HG02642 (cell line): Measurements from ENCODE around the gene ZNF770.

Source experiments
- ATAC-seq: cut with Tn5 transposase; IDR thresholded peaks from one replicate; pipeline ENCODE4 v1.9.1; 2021; ENCODE audit warnings: mild to moderate bottlenecking; ENCODE audit not compliant: unreplicated experiment, poor library complexity

The ZNF770 gene, protein sequence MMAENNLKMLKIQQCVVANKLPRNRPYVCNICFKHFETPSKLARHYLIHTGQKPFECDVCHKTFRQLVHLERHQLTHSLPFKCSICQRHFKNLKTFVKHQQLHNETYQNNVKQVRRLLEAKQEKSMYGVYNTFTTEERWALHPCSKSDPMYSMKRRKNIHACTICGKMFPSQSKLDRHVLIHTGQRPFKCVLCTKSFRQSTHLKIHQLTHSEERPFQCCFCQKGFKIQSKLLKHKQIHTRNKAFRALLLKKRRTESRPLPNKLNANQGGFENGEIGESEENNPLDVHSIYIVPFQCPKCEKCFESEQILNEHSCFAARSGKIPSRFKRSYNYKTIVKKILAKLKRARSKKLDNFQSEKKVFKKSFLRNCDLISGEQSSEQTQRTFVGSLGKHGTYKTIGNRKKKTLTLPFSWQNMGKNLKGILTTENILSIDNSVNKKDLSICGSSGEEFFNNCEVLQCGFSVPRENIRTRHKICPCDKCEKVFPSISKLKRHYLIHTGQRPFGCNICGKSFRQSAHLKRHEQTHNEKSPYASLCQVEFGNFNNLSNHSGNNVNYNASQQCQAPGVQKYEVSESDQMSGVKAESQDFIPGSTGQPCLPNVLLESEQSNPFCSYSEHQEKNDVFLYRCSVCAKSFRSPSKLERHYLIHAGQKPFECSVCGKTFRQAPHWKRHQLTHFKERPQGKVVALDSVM

GRCh38 chr15:34988027-34988902 is at the start of gene ZNF770:
Gene ZNF770 (minus strand): TSS chr15:34988287. CDS start chr15:34983434, 4,853 bp downstream.
- ATAC-seq: peak; percentile 86

GRCh38 chr15:35028235-35028984 is 40.3 kb upstream of the ZNF770 start:
- ATAC-seq: no peak

DNA sequence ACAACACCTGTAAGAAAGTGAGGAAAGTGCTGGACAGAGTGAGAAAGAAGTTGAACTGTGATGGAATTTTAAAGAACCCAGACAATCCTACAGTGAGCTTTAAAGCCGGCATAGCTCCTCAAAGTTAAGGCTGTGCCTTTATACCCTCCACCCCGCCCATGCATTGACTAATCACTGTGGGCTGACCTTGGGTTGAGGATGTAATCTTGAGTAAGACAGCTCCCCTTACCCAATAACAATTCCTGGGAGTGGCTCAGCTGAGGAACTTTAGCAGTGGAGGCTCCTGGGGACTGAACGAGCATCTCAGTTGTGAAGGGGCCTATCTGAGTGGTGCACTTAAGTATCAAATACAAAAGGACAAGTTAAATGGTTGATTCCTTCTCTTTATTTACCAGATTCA is 35.7 kb upstream of the ZNF770 start:
- no peak for ATAC-seq

- ATAC-seq: no peak
Measured at GRCh38 chr15:35020974-35021373, 32.9 kb upstream of the ZNF770 start.

DNA sequence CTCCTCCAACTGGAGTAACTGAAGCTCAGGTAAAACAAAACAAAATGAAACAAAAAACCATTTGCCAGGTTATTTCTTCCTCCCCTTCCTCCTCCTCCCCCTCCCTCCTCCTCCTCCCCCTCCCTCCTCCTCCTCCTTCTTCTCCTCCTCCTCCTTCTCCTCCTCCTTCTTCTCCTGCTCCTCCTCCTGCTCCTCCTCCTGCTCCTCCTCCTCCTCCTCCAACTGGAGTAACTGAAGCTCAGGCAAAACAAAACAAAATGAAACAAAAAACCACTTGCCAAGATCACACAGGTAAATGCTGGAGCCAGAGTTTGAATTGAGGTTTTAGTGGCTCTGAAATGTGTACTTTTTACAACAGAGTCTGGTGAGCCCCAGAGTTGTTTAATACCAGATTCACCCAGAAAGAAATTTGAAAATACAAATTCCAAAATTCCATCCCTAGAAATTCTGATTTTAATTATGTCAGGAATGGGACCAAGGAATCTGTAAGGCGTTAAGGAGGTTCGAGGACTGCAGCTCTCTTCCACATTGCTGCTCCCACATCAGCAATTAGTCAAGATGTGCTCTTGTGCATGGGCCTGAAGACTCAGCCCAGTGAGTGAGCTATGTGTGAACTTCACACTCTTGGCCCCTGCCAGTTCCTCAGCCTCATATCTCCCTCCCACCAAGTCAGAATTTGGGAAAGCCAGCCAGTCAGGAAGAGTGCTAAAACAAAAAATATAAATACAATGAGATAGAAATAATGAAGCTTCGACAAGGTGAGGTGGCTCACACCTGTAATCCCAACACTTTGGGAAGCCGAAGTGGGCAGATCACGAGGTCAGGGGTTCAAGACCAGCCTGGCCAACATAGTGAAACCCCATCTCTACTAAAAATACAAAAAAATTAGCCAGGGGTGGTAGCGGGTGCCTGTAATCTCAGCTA is 31.6 kb upstream of the ZNF770 start:
- no peak for ATAC-seq

- ATAC-seq: no peak
Measured at GRCh38 chr15:35014241-35014640, 26.2 kb upstream of the ZNF770 start.

DNA sequence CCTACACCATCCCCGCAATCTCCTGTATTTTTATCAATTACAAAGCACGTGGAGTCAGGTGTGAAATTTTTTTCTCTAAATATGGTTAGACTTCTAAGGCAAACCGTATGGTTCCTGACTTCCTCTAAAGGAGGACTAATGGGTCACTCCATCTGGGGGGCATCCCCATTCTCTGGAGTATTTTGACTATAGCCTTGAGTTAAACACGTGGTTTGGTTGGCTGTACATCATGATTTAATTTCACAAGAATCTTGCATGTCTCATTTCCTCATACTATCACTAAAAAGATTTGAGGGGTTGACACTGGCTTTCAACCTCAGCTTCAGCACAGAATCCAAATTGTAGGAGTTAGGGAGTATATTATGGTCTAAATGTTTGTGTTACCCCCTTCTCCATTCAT is 25.3 kb upstream of the ZNF770 start:
- no peak for ATAC-seq

GRCh38 chr15:35007397-35007796 is 19.3 kb upstream of the ZNF770 start:
- ATAC-seq: no peak

- ATAC-seq: no peak
Measured at GRCh38 chr15:35005933-35006332, 17.8 kb upstream of the ZNF770 start.

- ATAC-seq: no peak
Measured at GRCh38 chr15:35003928-35004327, 15.8 kb upstream of the ZNF770 start.

- ATAC-seq: no peak
Measured at GRCh38 chr15:35000511-35000910, 12.4 kb upstream of the ZNF770 start.

DNA sequence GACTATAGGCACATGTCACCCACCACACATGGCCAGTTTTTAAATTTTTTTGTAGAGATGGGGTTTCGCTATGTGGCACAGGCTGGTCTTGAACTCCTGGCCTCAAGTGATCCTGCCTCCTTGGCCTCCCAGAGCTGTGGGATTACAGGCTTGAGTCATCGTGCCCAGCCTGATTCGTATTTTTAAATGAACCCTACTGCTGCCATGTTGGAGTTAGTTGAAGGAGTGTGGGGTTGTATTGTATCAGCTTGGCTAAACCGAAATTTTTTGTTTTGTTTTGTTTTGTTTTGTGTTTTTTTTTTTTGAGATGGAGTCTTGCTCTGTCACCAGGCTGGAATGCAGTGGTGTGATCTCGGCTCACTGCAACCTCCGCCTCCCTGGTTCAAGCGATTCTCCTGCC is 11.8 kb upstream of the ZNF770 start:
- no peak for ATAC-seq

GRCh38 chr15:34994925-34995324 is 6.8 kb upstream of the ZNF770 start:
- no peak for ATAC-seq

- peak; percentile 95 for ATAC-seq
Measured at GRCh38 chr15:34993877-34994276, 5.8 kb upstream of the ZNF770 start.

- peak; percentile 33 for ATAC-seq
Measured at GRCh38 chr15:34993412-34993811, 5.3 kb upstream of the ZNF770 start.

DNA sequence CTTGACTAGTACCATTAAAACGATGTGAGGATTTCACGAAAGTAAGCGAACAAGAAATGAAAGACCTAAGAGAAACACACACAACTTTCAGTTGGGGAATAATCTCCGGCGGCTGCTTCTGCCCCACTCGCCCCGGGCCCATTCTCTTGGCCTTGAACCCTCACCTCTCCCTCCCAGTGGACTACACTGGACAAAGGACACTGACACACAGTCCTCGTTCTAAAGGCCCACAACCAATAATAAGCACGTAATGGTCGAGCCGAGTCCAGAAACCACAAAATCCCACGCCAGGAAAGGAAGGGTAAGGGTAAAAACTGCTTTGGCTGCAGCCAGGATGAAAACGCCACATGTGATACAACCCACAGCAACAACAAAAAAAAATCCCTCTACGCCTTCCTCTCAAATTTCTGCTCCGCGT is 469 bp downstream of the ZNF770 start:
- ATAC-seq: no peak

GRCh38 chr15:34986771-34987480 is 1.2 kb downstream of the ZNF770 start:
- no peak for ATAC-seq

DNA sequence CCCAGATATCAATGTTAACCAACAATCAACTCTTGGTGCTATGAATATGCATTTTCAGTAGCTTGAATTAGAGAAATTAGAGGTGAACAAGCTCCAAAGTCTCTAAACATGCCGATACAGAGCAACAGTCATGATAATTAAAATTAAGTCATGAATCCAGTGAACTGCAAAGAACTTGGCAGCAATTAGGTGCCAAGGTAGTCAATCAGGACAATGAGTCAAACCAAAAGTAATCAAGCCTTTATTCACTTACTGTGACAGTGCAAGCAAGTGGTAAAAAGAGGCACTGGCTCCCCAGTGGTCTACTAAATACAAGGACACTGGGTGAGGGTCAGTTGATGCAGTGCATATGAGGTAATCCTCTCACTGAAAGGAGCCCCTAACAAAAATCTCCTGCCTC is 1.8 kb downstream of the ZNF770 start:
- no peak for ATAC-seq
